Endothelial cell of umbilical vein (primary cell): ENCODE results near the gene PRR7. TPM values are rescaled to one million over a fixed set of nuclear protein-coding genes. Genes with fewer than 3 reads are reported as not detected.

Experiments
- BruUV-seq: library from RNA; stranded (reverse); fragments of 400-500 nt; replicated peaks from 2 replicates; lab custom pipeline; 2021; lab: Mats Ljungman, UMichigan
- CTCF ChIA-PET: fragments of 300-600, 350-600 bp; sonication (Branson Sonifier 250); formaldehyde crosslinking; loops from one replicate; lab custom pipeline; 2021; ENCODE audit warnings: antibody characterized with exemption, inconsistent platforms; lab: Charles Lee
- POLR2A ChIA-PET: fragments of 300-600, 350-600 bp; sonication (Branson Sonifier 250); formaldehyde crosslinking; loops from one replicate; lab custom pipeline; 2021; ENCODE audit warnings: antibody characterized with exemption, inconsistent platforms; lab: Charles Lee
- DNase-seq: peaks from one replicate; pipeline ENCODE4 v3.0.0-alpha.2; 2011; ENCODE audit warnings: low read depth, low spot score
- FAIRE-seq: peaks from 2 replicates; lab custom pipeline; 2011; peaks lifted over from hg19 to GRCh38; lab: Jason Lieb, UNC
- H2AFZ ChIP-seq: 2 replicates; pipeline ENCODE4 v1.6.0; 2012; ENCODE audit warnings: low read depth, low read length, control low read depth, inconsistent platforms
- H3K27ac ChIP-seq: 2 replicates; pipeline ENCODE4 v1.5.1; 2011; ENCODE audit warnings: low read depth, mild to moderate bottlenecking, control low read depth, low read length, moderate library complexity; ENCODE audit not compliant: insufficient read depth
- H3K27me3 ChIP-seq, 2 experiments: 2 replicates each; pipeline versions ENCODE4 v1.6.0 to v1.6.1; 2011; ENCODE audit warnings: low read length in 2 of 2, mixed read lengths in 1 of 2; ENCODE audit not compliant: control insufficient read depth in 2 of 2, insufficient read depth in 2 of 2
- H3K36me3 ChIP-seq, 2 experiments: 2 replicates in 1 of 2; 3 replicates in 1 of 2; pipeline ENCODE4 v1.5.1; 2011; ENCODE audit warnings: low read length in 2 of 2, mild to moderate bottlenecking in 1 of 2, moderate library complexity in 1 of 2; ENCODE audit not compliant: control insufficient read depth in 2 of 2, insufficient read depth in 2 of 2; ENCODE audit errors: extremely low read depth in 1 of 2
- H3K4me1 ChIP-seq: 3 replicates; pipeline ENCODE4 v1.5.1; 2011; ENCODE audit warnings: mild to moderate bottlenecking, low read length; ENCODE audit not compliant: control insufficient read depth, insufficient read depth; ENCODE audit errors: extremely low read depth
- H3K4me2 ChIP-seq: 2 replicates; pipeline ENCODE4 v1.6.1; 2011; ENCODE audit warnings: low read length, control low read depth, mixed read lengths; ENCODE audit not compliant: insufficient read depth
- H3K4me3 ChIP-seq, 3 experiments: fragments of 200-600 bp in 1 of 3; sonication (generic), shearing (Covaris generic) in 1 of 3; replicated peaks in 1 of 3; 2 replicates each; pipeline ENCODE4 v1.5.1; 2011 to 2016; ENCODE audit warnings: control low read depth in 3 of 3, low read length in 3 of 3, mild to moderate bottlenecking in 2 of 3, inconsistent platforms in 1 of 3, low read depth in 1 of 3, moderate library complexity in 1 of 3; ENCODE audit not compliant: insufficient read depth in 1 of 3
- H3K79me2 ChIP-seq: 2 replicates; pipeline ENCODE4 v1.6.0; 2012; ENCODE audit warnings: low read length, inconsistent platforms; ENCODE audit not compliant: control insufficient read depth, insufficient read depth
- H3K9ac ChIP-seq: replicated peaks from 2 replicates; pipeline ENCODE3; 2011; ENCODE audit warnings: low read length, control low read depth; ENCODE audit not compliant: insufficient read depth; ENCODE audit errors: extremely low read depth
- H3K9me1 ChIP-seq: replicated peaks from 3 replicates; pipeline ENCODE4 v1.6.0; 2011; ENCODE audit warnings: mild to moderate bottlenecking, low read length; ENCODE audit not compliant: control insufficient read depth, insufficient read depth; ENCODE audit errors: extremely low read depth
- H3K9me3 ChIP-seq: replicated peaks from 2 replicates; pipeline ENCODE4 v1.5.1; 2012; ENCODE audit warnings: low read length, inconsistent platforms; ENCODE audit not compliant: control insufficient read depth, insufficient read depth
- H4K20me1 ChIP-seq: replicated peaks from 2 replicates; pipeline ENCODE3; 2011; ENCODE audit warnings: mild to moderate bottlenecking, low read length; ENCODE audit not compliant: control insufficient read depth, insufficient read depth; ENCODE audit errors: extremely low read depth
- CTCF ChIP-seq, 2 donors: IDR thresholded peaks; 1 replicate in 1 of 2; 2 replicates in 1 of 2; pipeline ENCODE4 v1.5.1; 2011; ENCODE audit warnings: low read length in 2 of 2, mild to moderate bottlenecking in 2 of 2, moderate library complexity in 2 of 2, control low read depth in 1 of 2, inconsistent platforms in 1 of 2, low read depth in 1 of 2; ENCODE audit not compliant: insufficient read depth in 1 of 2; ENCODE audit errors: extremely low read depth in 1 of 2
- EZH2 ChIP-seq: IDR thresholded peaks from 2 replicates; pipeline ENCODE4 v1.6.1; 2012; ENCODE audit warnings: borderline replicate concordance, low read depth, mild to moderate bottlenecking, moderate library complexity, low read length, inconsistent platforms; ENCODE audit not compliant: severe bottlenecking
- FOS ChIP-seq: IDR thresholded peaks from 2 replicates; pipeline ENCODE4 v1.6.1; 2011; ENCODE audit warnings: mild to moderate bottlenecking, low read length, moderate library complexity, borderline replicate concordance; ENCODE audit not compliant: insufficient read depth
- GATA2 ChIP-seq: IDR thresholded peaks from 2 replicates; pipeline ENCODE4 v1.7.0; 2011; ENCODE audit warnings: low read depth, mild to moderate bottlenecking, moderate library complexity, mixed read lengths, low read length; ENCODE audit not compliant: insufficient read length, insufficient read depth
- JUN ChIP-seq: IDR thresholded peaks from 2 replicates; pipeline ENCODE4 v1.6.1; 2011; ENCODE audit warnings: borderline replicate concordance, low read depth; ENCODE audit not compliant: insufficient read length, insufficient read depth
- MAX ChIP-seq: IDR thresholded peaks from 2 replicates; pipeline ENCODE4 v1.6.1; 2011; ENCODE audit not compliant: insufficient read depth, insufficient read length
- MYC ChIP-seq: IDR thresholded peaks from one replicate; pipeline ENCODE4 v1.6.1; 2011; ENCODE audit warnings: mild to moderate bottlenecking, low read depth, low read length
- POLR2A ChIP-seq: IDR thresholded peaks from 2 replicates; pipeline ENCODE4 v1.6.1; 2012; ENCODE audit warnings: low read depth, mild to moderate bottlenecking, control low read depth, low read length
- POLR2AphosphoS5 ChIP-seq: IDR thresholded peaks from 2 replicates; pipeline ENCODE4 v1.6.1; 2012; ENCODE audit warnings: low read depth, mild to moderate bottlenecking, control low read depth, low read length, moderate library complexity; ENCODE audit not compliant: insufficient read depth
- dilution Hi-C: fragments of 300-500 bp; cut with MboI; formaldehyde crosslinking; loops from one replicate; pipeline ENCODE4 v1.15.0; 2019; ENCODE audit warnings: low sequenced_read_pairs; ENCODE audit not compliant: extremely low pct_ligation_motif_present
- intact Hi-C: fragments of 100-400 bp; cut with micrococcal nuclease; formaldehyde crosslinking; loops from one replicate; pipeline ENCODE4 v1.10.0; 2022
- polyA plus RNA-seq, 4 experiments: library from polyadenylated mRNA; depleted of rRNA in 3 of 4; stranded (reverse) in 3 of 4; unstranded in 1 of 4; fragments of >200 nt; gene quantifications; 2 replicates each; pipeline versions ENCODE4 v1.2.1 to v1.2.3, GENCODE V29; 2011 to 2012; ENCODE audit warnings: missing spikeins in 1 of 4
- total RNA-seq: library from RNA; stranded (reverse); gene quantifications from 2 replicates; pipeline ENCODE4 v1.2.3, GENCODE V29; 2021

PRR7 gene
- total and polyA plus RNA-seq, 2 donors (not counting 3 experiments of a cell fraction or from before 2014, with no cell fraction given): 6.5 to 6.6 TPM

GRCh38 chr5:177405805-177406204 is 40.8 kb upstream of the PRR7 start:
- Histone ChIP-seq H3K4me1 (peaks cover 23% of the 10 kb centered on the region), H3K27me3 (peaks cover 25% of the 10 kb centered on the region in 2 experiments), H4K20me1 (no peaks in the 10 kb centered on the region), H3K4me2 (no peak overlapping the region), H3K9me3 (no peaks in the 10 kb centered on the region), H3K9ac (no peak overlapping the region), H2AFZ (no peak overlapping the region), H3K79me2 (no peaks in the 10 kb centered on the region), H3K27ac (no peak overlapping the region), H3K9me1 (no peaks in the 10 kb centered on the region), H3K4me3 (no peak overlapping the region), H3K36me3 (no peaks in the 10 kb centered on the region)
- no TSS peak for BruUV-seq
- FAIRE-seq: no peak
- POLR2A ChIA-PET: no interaction called here
- no peak for DNase-seq
- dilution Hi-C loops: no loop called here
- TF ChIP-seq FOS (no peak), JUN (no peak), MAX (no peak), GATA2 (no peak), CTCF (IDR thresholded peaks at IDR 0.05; ENCODE audit: extremely low read depth in 1 of 2, insufficient read depth in 1 of 2, low read depth in 1 of 2, low read length in 2 of 2) (no peak), EZH2 (no peak), MYC (no peak), POLR2A (no peak), POLR2AphosphoS5 (no peak)
- CTCF ChIA-PET: interaction anchor here (4.5 to 7.1 kb wide), 3 partner anchors 17 to 44 kb away, joined by 43 to 288 read pairs (median 138); partner anchors contain the start of genes GRK6 and PRR7
- intact Hi-C loops: loop anchor here (2.0 kb wide), 1 partner anchor 89 kb away; no protein-coding TSS in a partner anchor
